Rectal smooth muscle tissue (tissue), 1 donor: ENCODE measurements around the gene BICC1.

ENCODE experiments used
- H3K27ac ChIP-seq: one replicate; pipeline ENCODE4 v1.7.0; 2013; ENCODE audit warnings: low read depth, low read length, inconsistent platforms
- H3K27me3 ChIP-seq: one replicate; pipeline ENCODE4 v1.7.0; 2013; ENCODE audit warnings: low read length; ENCODE audit not compliant: control insufficient read depth, insufficient read depth
- H3K36me3 ChIP-seq: one replicate; pipeline ENCODE4 v1.7.0; 2013; ENCODE audit warnings: low read length; ENCODE audit not compliant: control insufficient read depth, insufficient read depth
- H3K4me1 ChIP-seq: one replicate; pipeline ENCODE4 v1.7.0; 2013; ENCODE audit warnings: low read length; ENCODE audit not compliant: control insufficient read depth, insufficient read depth
- H3K4me3 ChIP-seq: one replicate; pipeline ENCODE4 v1.7.0; 2013; ENCODE audit warnings: low read length
- H3K9ac ChIP-seq: one replicate; pipeline ENCODE4 v1.7.0; 2013; ENCODE audit warnings: low read length

BICC1 gene

DNA sequence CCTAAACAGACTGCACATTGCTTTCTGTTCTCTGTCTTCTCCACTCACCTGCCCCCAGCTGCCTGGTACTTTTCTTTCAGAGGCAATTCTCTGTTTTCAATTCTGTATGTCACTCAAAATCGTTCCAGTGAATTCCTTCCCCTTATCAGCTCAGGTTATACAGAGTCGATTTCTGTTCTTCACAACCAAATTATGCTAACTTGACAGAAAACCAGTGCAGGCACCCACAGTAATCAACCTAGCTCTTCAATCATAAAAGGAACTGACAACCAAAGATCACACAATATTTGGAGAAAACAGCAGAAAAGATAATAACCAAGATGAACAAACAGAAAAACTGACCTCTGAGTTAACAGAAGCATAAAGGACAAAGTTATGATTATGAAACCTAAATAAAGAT, 360.5 kb downstream of the BICC1 start:
- Histone ChIP-seq H3K4me3 (no peak overlapping the region), H3K9ac (no peak overlapping the region), H3K27me3 (no peaks in the 10 kb centered on the region), H3K4me1 (no peaks in the 10 kb centered on the region), H3K27ac (no peak overlapping the region), H3K36me3 (no peaks in the 10 kb centered on the region)
